GM11168 (cell line): ENCODE results near the gene WFDC11.
"Not testable (repeated sequence)": the region's sequence is repeated elsewhere in the genome, so short reads cannot be mapped to it uniquely, and the experiment has no call there.

Experiments used
- in situ Hi-C: fragments of 300-500 bp; cut with MboI; formaldehyde crosslinking; loops from one replicate; pipeline ENCODE4 v1.12.0; 2022; ENCODE audit warnings: low sequenced_read_pairs; ENCODE audit not compliant: unreplicated experiment

WFDC11 gene

DNA sequence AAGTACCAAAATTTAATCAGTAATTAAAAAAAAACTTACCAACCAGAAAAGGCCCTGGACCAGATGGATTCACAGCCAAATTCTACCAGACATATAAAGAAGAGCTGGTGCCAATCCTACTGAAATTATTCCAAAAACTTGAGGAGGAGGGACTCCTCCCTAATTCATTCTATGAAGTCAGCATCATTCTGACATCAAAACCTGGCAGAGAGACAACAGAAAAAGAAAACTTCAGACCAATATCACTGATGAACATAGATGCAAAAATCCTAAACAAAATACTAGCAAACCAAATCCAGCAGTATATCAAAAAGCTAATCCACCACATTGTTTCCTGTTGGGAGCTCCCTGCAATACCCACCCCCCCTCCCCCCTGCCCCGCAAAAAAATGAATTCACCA lies at the start of gene WFDC11:
WFDC11 (minus strand) TSS at position 101 of the 400 bp plus-strand sequence. CDS start 19,639 bp downstream, outside the sequence.
- in situ Hi-C loops = no loop called here

DNA sequence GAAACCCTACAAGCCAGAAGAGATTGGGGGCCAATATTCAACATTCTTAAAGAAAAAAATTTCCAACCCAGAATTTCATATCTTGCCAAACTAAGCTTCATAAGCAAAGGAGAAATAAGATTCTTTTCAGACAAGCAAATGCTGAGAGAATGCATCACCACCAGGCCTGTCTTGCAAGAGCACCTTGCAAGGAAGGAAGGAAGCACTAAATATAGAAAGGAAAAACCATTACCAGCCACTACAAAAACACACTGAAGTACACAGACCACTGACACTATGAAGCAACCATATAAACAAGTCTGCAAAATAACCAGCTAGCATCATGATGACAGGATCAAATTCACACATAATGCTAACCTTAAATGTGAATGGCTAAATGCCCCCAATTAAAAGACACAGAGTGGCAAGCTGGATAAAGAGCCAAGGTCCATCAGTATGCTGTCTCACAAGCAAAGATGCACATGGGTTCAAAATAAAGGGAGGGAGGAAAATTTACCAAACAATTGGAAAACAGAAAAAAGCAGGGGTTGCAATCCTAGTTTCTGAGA lies 46.2 kb upstream of the WFDC11 start:
- in situ Hi-C loops = not testable (repeated sequence)

DNA sequence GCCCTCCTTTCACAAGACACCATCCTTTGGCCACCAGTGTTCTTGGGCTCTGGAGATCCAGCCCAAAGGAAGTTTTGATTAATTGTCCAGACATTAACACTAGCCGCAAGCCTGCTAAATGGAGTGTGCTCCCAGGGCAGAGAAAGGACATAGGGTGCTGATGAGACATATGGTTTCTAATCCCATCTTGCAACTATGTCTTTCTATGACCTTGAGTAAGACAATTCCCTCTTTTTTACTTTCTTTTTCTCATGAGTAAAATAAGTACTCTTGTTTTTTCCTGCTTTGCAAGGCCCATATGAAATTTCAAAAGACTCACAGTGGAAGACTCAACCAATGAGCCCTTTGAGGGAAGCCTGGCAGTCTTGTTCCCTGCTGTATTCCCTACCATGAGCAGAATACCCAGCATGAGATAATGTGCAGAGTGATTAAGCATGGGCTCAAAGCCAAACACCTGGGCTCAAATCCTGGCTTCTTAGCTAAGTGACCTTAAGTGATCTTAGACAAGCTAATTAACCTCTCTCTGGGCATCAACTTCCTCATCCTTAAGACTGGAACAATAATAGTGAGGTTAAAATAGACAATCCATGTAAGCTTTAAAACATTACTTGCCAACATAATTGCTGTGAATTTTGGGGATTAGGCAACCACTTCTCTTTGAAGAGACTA lies 35.1 kb upstream of the WFDC11 start, which contains the start of gene WFDC10B:
WFDC10B (minus strand) TSS at position 51 of the 669 bp plus-strand sequence. CDS start 19,027 bp downstream, outside the sequence.
- in situ Hi-C loops = no loop called here

DNA sequence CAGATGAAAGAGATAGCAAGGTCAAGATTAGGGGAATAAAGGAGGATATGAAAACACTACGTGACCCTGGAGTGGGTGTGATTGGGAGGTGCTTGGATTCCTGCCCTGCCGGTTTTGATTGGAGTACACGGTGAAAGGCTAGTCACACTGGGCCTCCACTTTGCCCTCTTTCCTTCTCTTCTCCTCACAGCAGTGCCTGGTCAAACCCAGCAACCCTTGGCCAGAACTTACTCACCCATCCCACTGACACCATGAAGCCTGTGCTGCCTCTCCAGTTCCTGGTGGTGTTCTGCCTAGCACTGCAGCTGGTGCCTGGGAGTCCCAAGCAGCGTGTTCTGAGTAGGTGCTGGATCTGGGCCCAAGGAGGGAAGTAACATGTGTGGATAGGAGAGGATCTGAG lies 31.8 kb upstream of the WFDC11 start, which contains the start of gene WFDC13:
WFDC13 (plus strand) TSS at position 166 of the 400 bp plus-strand sequence; CDS start at position 252, 86 bp downstream.
- in situ Hi-C loops = no loop called here

DNA sequence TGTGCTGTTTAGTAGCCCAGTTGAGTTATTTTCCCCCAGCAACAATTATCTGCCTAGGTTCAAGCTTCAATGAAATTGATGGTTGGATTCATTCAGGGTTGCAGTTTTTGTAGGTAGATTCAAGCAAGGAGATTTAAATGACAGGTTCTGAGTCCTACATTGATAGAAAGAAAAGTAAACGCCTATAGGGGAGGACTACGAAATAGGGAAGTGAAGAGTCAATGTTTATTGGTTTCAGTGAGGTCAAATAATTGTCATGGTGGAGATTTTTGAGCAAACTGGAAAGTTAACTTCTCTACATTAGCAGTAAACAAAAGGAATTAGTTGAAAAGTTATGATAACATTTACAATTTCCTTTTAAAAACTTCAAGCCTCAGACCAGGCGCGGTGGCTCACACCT lies 31.1 kb upstream of the WFDC11 start:
- in situ Hi-C loops = no loop called here

DNA sequence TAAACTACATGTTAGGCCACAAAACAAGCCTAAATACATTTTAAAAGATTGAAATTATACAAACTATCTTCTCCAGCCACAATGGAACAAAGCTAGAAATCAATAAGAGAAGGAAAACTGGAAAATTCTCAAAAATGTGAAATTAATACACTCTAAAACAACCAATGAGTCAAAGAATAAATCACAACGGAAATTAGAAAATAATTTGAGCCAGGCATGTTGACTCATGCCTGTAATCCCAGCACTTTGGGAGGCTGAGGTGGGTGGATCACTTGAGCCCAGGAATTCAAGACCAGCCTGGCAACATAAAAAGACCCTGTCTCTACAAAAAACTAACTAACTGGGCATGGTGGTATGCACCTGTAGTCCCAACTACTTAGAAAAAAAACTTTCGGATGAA lies 25.5 kb upstream of the WFDC11 start:
- in situ Hi-C loops = no loop called here

DNA sequence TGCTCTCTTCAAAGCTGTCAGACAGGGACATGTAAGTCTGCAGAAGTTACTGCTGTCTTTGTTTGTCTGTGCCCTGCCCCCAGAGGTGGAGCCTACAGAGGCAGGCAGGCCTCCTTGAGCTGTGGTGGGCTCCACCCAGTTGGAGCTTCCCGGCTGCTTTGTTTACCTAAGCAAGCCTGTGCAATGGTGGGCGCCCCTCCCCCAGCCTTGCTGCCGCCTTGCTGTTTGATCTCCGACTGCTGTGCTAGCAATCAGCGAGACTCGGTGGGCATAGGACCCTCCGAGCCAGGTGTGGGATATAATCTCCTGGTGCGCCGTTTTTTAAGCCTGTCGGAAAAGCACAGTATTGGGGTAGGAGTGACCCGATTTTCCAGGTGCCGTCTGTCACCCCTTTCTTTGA lies 23.3 kb upstream of the WFDC11 start:
- in situ Hi-C loops = not testable (repeated sequence)

DNA sequence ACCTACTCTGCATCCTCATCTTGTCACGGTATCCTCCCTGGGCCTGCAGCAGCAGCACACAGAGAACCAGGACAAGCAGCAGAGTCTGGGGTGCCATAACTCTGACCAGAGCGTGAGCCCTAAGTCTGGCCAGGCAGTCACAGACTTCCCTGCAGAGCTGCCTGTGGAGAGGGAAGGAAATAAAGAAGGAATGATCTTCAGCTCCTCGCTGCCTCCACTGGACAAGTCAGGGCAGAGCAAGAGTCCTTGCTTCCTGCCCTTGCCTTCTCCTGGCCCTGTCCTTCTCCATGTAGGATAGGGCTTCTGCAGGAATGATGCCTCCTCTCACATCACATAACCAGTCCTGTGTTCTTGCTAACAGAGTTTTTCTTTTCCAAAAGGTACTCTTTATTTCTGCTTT lies 15.9 kb upstream of the WFDC11 start:
- in situ Hi-C loops = no loop called here

DNA sequence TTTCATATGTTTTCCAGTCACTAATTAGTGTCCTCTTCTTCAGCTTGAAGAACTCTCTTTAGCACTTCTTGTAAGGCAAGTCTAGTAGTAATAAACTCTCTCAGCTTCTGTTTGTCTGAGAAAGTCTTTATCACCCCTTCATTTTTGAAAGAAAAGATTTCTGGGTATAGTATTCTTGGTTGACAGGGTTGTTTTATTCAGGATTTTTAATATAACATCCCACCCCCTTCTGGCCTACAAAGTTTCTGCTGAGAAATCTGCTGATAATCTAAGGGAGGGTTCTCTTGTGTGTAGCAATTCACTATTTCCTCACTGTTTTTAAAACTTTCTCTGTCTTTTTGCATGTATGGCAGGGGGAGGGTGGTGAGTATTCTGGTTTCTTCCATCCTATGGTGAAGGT lies 9.6 kb upstream of the WFDC11 start:
- in situ Hi-C loops = no loop called here

DNA sequence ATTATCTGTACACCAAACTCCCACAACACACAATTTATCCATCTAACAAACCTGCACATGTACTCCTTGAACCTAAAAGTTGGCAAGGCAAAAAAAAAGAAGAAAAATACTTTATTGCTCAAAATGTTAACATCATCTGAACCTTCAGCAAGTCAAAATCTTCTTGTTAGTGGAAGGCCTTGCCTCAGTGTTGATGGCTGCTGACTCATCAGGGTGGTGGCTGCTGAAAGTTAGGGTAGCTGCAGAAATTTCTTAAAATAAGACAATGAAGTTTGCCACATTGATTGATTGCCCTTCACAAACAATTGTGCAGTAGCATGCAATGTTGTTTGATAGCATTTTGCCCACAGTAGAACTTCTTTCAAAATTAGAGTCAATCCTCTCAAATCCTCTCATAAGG lies 2.7 kb upstream of the WFDC11 start:
- in situ Hi-C loops = no loop called here

DNA sequence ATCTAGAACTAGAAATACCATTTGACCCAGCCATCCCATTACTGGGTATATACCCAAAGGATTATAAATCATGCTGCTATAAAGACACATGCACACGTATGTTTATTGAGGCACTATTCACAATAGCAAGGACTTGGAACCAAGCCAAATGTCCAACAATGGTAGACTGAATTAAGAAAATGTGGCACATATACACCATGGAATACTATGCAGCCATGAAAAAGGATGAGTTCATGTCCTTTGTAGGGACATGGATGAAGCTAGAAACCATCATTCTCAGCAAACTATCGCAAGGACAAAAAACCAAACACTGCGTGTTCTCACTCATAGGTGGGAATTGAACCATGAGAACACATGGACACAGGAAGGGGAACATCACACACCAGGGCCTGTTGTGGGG lies 13.0 kb downstream of the WFDC11 start:
- in situ Hi-C loops = not testable (repeated sequence)

DNA sequence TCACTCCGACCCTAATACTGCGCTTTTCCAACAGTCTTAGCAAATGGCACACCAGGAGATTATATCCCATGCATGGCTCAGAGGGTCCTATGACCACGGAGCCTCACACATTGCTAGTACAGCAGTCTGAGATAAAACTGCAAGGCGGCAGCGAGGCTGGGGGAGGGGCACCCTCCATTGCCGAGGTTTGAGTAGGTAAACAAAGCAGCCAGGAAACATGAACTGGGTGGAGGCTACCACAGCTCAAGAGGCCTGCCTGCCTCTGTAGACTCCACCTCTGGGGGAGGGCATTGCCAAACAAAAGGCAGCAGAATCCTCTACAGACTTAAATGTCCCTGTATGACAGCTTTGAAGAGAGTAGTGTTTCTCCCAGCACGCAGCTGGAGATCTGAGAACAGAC lies 18.3 kb downstream of the WFDC11 start:
- in situ Hi-C loops = not testable (repeated sequence)

DNA sequence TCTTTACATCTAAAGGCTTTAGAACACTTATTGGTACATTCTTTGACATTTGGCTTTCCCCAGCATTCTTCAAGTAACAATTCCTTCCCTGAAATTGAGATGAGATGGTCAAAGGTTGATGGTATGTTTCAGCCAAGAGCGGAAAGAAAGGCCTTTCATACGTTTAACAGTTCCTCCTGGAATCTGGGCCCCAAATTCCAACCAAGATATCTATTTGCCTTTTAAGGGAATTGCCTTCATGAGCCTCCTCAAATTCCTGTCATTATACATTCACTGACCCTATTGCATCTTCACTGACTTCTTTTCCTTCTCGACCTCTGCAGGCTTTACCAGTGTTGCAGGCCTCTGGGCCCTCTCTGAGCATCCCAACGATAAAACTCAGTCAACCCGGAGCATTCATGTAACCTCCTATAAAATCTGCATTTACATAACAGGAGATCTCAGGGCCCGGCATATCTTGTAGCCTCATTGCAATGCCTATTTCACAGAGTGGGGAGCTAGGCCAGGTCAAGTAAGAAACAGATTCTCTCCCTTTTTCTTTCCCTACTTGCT lies 20.7 kb downstream of the WFDC11 start:
- in situ Hi-C loops = no loop called here

DNA sequence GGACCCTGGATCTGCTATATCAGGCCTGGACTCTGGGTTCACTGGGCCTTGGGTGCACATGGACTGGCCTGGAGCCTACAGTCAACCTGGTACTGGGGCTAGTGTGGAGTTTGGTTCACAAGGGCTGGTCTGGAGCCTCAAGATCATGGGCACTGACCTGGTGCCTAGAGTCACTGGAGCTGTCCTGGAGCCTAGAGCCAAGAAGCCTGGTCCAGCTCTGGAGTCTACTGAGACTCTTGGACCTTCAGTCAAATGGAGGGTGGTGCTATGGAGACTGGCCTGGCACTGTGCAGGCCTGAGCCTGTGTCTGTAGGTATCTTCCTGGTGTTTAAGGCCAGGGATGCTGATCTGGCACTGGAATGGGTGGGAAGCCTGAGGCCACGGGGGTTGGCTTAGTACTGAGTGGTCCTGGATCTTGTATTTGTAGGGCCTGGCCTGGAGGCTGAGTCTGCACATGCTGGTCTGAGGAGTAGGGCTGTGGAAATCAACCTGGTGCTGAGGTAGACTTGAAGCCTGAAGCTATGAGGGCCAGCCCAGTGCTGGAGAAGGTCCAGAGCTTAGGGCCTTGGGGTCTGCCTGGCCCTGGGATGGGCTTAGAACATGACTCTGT lies 22.5 kb downstream of the WFDC11 start:
- in situ Hi-C loops = no loop called here

DNA sequence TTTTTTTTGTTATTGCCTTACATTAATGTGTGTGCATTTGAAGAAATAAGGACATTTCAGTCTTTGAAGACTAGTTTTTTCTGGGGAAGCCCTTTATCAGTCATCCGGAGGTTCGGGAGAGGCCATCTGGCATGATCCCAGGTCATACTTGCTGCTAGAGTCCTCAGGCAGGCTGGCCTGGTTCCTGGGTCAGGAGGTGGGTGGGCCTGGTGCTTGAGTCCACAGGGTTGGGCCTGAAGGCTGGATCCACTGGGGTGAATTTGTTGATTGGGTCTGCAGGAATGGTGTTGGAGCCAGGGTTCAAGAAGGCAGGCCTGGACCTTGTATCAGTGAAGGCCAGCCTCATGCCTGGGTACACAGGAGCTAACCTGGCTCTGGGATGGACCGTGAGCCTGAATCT lies 23.2 kb downstream of the WFDC11 start:
- in situ Hi-C loops = no loop called here

DNA sequence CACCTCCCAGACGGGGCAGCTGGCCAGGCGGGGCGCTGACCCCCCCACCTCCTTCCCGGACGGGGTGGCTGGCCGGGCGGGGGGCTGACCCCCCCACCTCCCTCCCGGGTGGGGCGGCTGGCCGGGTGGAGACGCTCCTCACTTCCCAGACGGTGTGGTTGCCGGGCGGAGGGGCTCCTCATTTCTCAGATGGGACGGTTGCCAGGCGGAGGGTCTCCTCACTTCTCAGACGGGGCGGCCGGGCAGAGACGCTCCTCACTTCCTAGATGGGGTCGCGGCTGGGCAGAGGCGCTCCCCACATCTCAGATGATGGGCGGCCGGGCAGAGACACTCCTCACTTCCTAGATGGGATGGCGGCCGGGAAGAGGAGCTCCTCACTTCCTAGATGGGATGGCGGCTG lies 24.2 kb downstream of the WFDC11 start:
- in situ Hi-C loops = not testable (repeated sequence)

DNA sequence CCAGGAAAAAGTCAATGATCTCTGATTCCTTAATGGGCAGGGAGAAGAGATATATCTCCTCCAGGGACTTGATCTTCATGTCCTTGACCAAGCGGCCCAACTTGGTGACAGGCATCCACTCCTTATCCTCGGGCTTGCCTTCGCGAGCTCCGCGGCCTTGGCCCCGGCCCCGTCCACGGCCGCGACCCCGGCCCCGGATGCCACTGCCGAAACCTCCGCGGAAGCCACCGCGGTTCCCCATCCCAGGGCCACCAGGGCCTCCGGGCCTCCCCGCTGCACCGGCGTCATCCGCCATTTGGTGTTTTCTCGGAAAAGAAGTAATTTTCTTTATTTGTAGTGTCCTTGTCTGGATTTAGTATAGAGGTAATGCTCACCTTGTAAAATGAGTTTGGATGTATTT lies 29.0 kb downstream of the WFDC11 start:
- in situ Hi-C loops = not testable (repeated sequence)

DNA sequence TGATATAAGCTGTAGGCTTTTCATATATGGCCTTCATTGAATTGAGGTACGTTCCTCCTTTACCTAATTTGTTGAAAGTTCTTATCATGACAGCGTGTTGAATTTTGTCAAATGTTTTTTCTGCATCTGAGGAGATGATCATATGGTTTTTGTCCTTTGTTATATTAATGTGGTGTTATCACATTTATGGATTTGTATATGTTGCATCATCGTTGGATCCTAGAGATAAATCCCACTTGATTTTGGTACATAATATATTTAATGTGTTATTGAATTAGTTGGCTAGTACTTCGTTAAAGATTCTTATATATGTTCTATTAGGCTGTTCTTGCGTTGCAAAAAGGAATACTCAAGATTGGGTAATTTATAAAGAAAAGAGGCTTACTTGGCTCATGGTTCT lies 30.4 kb downstream of the WFDC11 start:
- in situ Hi-C loops = no loop called here

DNA sequence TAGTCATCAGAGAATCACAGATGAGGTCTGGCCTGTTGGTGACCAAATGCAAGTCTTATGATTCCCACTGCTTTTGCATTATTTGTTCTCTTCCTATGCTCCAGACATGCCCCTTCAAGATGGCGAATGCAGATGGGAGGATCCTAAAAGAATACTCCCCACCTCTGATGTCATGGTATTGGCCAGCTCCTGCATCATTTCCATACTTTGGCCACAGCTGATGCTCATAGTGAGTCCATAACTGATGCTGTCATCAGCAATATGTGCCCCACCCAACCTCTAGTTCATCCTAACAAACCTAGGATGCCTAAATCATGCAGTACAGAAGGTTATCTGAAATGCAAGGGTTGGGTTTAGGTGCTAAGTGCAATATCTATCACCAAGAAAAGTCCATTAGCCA lies 33.5 kb downstream of the WFDC11 start:
- in situ Hi-C loops = no loop called here

DNA sequence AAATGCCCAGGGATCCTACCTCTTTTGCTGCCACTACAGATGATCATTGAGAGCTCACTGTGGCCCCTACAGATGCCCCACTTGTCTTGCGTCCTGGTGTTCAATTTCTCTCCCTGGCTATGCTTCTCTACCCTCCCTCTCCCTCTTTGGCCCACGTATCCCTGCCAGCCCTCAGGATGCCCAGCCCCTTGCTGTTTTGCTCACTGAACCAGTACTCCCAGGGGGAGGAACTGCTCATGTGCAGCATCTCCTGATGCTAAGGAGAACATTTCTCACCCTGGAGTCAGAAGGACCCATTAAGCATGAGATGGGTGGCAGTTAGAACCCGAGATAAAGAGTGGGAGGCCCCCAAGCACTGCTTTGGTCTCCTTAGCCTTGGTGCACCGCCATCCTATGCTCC lies 38.9 kb downstream of the WFDC11 start, which contains the start of gene WFDC9:
WFDC9 (minus strand) TSS at position 101 of the 400 bp plus-strand sequence. CDS start 21,103 bp downstream, outside the sequence.
- in situ Hi-C loops = no loop called here

DNA sequence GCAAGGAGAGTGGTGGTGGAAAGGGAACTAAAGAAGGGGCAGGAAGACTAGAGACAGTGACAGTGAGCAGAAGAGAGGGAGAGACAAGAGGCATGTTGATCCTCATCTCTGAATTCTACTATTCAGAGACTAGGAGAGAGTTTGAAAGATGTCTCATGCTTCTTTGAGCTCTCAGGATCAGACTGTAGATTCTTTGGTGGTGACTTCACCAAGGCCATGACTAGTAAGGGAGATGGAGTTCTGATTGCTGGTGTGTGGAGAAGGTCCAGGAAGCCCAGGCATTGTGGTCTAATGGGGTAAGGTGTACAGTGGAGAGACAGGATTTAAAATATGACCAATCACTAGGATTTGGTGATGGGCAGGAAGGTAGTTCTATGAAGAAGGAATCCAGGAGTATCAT lies 39.7 kb downstream of the WFDC11 start:
- in situ Hi-C loops = no loop called here
